Liver (tissue), 9 donors: Measurements from ENCODE around the gene FOXRED2. TPM values are rescaled to one million over a fixed set of nuclear protein-coding genes. Genes with fewer than 3 reads are reported as not detected.
A peak's percentile ranks its signal among the peaks of the same experiment; 100 is the strongest.

ENCODE experiments used
- DNase-seq: peaks from one replicate; pipeline ENCODE4 v3.0.0-alpha.2; 2017; ENCODE audit warnings: low spot score
- H3K27ac ChIP-seq, 2 donors: one replicate each; pipeline ENCODE4 v1.7.0; 2013; ENCODE audit warnings: inconsistent platforms in 2 of 2, low read length in 2 of 2, control low read depth in 1 of 2, low read depth in 1 of 2, mild to moderate bottlenecking in 1 of 2
- H3K27me3 ChIP-seq, 4 donors: one replicate each; pipeline versions ENCODE4 v1.6.1 to v1.7.0; 2013; ENCODE audit warnings: low read length in 3 of 4, inconsistent platforms in 1 of 4, mild to moderate bottlenecking in 1 of 4, moderate library complexity in 1 of 4; ENCODE audit not compliant: control insufficient read depth in 4 of 4, insufficient read depth in 4 of 4
- H3K36me3 ChIP-seq, 4 donors: one replicate each; pipeline versions ENCODE4 v1.6.1 to v1.7.0; 2013; ENCODE audit warnings: low read length in 3 of 4, mild to moderate bottlenecking in 3 of 4, low read depth in 1 of 4, moderate library complexity in 1 of 4; ENCODE audit not compliant: control insufficient read depth in 4 of 4, insufficient read depth in 3 of 4
- H3K4me1 ChIP-seq, 4 donors: one replicate each; pipeline versions ENCODE4 v1.6.1 to v1.7.0; 2013; ENCODE audit warnings: low read length in 3 of 4, mild to moderate bottlenecking in 3 of 4, moderate library complexity in 1 of 4; ENCODE audit not compliant: control insufficient read depth in 4 of 4, insufficient read depth in 4 of 4
- H3K4me3 ChIP-seq, 3 donors: one replicate each; pipeline versions ENCODE4 v1.6.1 to v1.7.0; 2013; ENCODE audit warnings: low read length in 3 of 3, control low read depth in 1 of 3, low read depth in 1 of 3, mild to moderate bottlenecking in 1 of 3
- H3K9ac ChIP-seq, 2 donors: one replicate each; pipeline ENCODE4 v1.7.0; 2013; ENCODE audit warnings: low read length in 2 of 2, mild to moderate bottlenecking in 2 of 2, moderate library complexity in 2 of 2, control low read depth in 1 of 2, low read depth in 1 of 2
- H3K9me3 ChIP-seq, 4 donors: one replicate each; pipeline versions ENCODE4 v1.6.1 to v1.7.0; 2013; ENCODE audit warnings: low read length in 3 of 4; ENCODE audit not compliant: control insufficient read depth in 4 of 4
- FOXA2 ChIP-seq: IDR thresholded peaks from 2 replicates; pipeline ENCODE4 v1.6.1; 2016; ENCODE audit warnings: antibody characterized with exemption
- GABPA ChIP-seq, 2 donors: IDR thresholded peaks in 1 of 2; conservative IDR thresholded peaks in 1 of 2; 2 replicates each; pipeline ENCODE4 v1.6.1; 2016; ENCODE audit warnings: antibody characterized with exemption in 2 of 2, mild to moderate bottlenecking in 1 of 2, moderate library complexity in 1 of 2
- HNF4A ChIP-seq, 2 donors: conservative IDR thresholded peaks; 2 replicates each; pipeline ENCODE4 v1.6.1; 2016; ENCODE audit warnings: antibody characterized with exemption in 2 of 2, mild to moderate bottlenecking in 2 of 2
- JUND ChIP-seq, 2 donors: IDR thresholded peaks; 2 replicates each; pipeline ENCODE4 v1.6.1; 2016; ENCODE audit warnings: antibody characterized with exemption in 2 of 2
- NR2F2 ChIP-seq: IDR thresholded peaks from 2 replicates; pipeline ENCODE4 v1.6.1; 2016; ENCODE audit warnings: antibody characterized with exemption
- RAD21 ChIP-seq, 2 donors: IDR thresholded peaks; 2 replicates each; pipeline ENCODE4 v1.6.1; 2016; ENCODE audit warnings: antibody characterized with exemption in 2 of 2, mild to moderate bottlenecking in 2 of 2
- REST ChIP-seq: IDR thresholded peaks from 2 replicates; pipeline ENCODE4 v1.6.1; 2016; ENCODE audit warnings: antibody characterized with exemption, mild to moderate bottlenecking
- RXRA ChIP-seq, 2 donors: IDR thresholded peaks; 2 replicates each; pipeline ENCODE4 v1.6.1; 2017 to 2018; ENCODE audit warnings: antibody characterized with exemption in 2 of 2, mild to moderate bottlenecking in 1 of 2
- SP1 ChIP-seq: IDR thresholded peaks from 2 replicates; pipeline ENCODE4 v1.6.1; 2018; ENCODE audit warnings: antibody characterized with exemption, mild to moderate bottlenecking
- ZBTB33 ChIP-seq: IDR thresholded peaks from 2 replicates; pipeline ENCODE4 v1.6.1; 2016; ENCODE audit warnings: antibody characterized with exemption
- WGBS: extraction: QIAGEN DNeasy Blood & Tissue Kit; methylation state at CpG from one replicate; pipeline ENCODE4 v1.1.7; 2013; 5-methylcytosine and 5-hydroxymethylcytosine counted together
- polyA plus RNA-seq, 2 donors: library from polyadenylated mRNA; stranded (reverse) in 1 of 2; unstranded in 1 of 2; fragments of 200-250 nt in 1 of 2; fragments of >200 nt in 1 of 2; fragmentation: Nextera tagmentation in 1 of 2; extraction: Ambion mirVana in 1 of 2; gene quantifications; one replicate each; pipeline versions ENCODE4 v1.2.1 to v1.2.3, GENCODE V29; 2013 to 2015
- total RNA-seq, 2 donors: library from RNA; depleted of rRNA; stranded (reverse); fragments of >200 nt; gene quantifications; one replicate each; pipeline ENCODE4 v1.2.3, GENCODE V29; 2014
- TF ChIP-seq, protein P1 (sequence below): IDR thresholded peaks from 2 replicates; pipeline ENCODE4 v1.6.1; 2016; ENCODE audit warnings: antibody characterized with exemption
- TF ChIP-seq, protein P2 (sequence below): IDR thresholded peaks from 2 replicates; pipeline ENCODE4 v1.6.1; 2016; ENCODE audit warnings: antibody characterized with exemption
- donor health status: healthy.
- donor health status: healthy.
- donor health status: healthy.
- donor health status: healthy.
- donor health status: healthy.

The FOXRED2 gene
- total and polyA plus RNA-seq, 4 donors: 5.1 to 15.0 (median 7.3) TPM

DNA sequence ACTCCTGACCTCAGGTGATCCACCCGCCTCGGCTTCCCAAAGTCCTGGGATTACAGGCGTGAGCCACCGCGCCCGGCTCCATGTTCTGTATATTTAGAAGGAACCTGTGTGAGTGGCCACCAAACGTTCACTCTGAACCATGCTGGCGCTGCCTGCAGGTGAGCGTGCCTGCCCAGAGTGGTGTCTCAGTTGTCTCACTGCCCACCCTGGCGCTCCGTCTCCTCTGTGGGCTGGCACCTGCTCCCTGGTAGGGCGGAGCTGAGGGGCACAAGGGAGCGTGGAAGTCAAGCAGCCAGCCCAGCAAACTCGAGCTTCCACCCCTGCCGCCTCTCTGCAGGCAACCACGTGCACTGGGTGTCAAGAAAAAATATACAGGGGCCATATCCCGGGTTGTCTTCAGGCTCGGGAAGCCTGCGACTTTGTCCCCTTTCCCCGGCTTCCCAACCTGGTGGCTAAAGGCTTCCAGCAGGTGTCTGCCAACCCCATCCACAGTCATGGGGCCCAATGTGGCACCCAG lies 42.1 kb downstream of the FOXRED2 start:
- WGBS: 80% methylated on average over 20 of the region's 20 CpGs
- Histone ChIP-seq H3K4me1 (peaks cover 0 to 2% (median 1%) of the 10 kb centered on the region in 4 donors), H3K36me3 (peaks cover 0 to 4% (median 0%) of the 10 kb centered on the region in 4 donors), H3K27ac (peak overlapping the region; percentile 73 to 80), H3K27me3 (no peaks in the 10 kb centered on the region), H3K4me3 (no peak overlapping the region), H3K9me3 (no peaks in the 10 kb centered on the region), H3K9ac (no peak overlapping the region)
- DNase-seq: no peak
- TF ChIP-seq RAD21 (IDR thresholded peaks at IDR 0.05) (no peak), REST (no peak), SP1 (no peak), GABPA (IDR thresholded peaks at IDR 0.05 in 1 of 2, conservative IDR thresholded peaks at IDR 0.05 in 1 of 2) (no peak), FOXA2 (no peak), NR2F2 (no peak), ZBTB33 (no peak), RXRA (IDR thresholded peaks at IDR 0.05) (no peak), HNF4A (conservative IDR thresholded peaks at IDR 0.05) (no peak), JUND (IDR thresholded peaks at IDR 0.05) (no peak)
- TF ChIP-seq, protein P1, sequence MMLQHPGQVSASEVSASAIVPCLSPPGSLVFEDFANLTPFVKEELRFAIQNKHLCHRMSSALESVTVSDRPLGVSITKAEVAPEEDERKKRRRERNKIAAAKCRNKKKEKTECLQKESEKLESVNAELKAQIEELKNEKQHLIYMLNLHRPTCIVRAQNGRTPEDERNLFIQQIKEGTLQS: no peak
- TF ChIP-seq, protein P2, sequence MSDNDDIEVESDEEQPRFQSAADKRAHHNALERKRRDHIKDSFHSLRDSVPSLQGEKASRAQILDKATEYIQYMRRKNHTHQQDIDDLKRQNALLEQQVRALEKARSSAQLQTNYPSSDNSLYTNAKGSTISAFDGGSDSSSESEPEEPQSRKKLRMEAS: no peak

GRCh38 chr22:36463783-36464184 lies 43.1 kb downstream of the FOXRED2 start:
- H3K36me3 ChIP-seq: peaks cover 0 to 4% (median 0%) of the 10 kb centered on the region in 4 donors
- no peak overlapping the region for H3K9ac ChIP-seq
- DNase-seq: no peak
- no peaks in the 10 kb centered on the region for H3K27me3 ChIP-seq
- WGBS: 76% methylated on average over 17 of the region's 17 CpGs
- no peak overlapping the region for H3K4me3 ChIP-seq
- H3K27ac ChIP-seq: peak overlapping the region in 1 of 2 donors; percentile 22
- peaks cover 0 to 2% (median 1%) of the 10 kb centered on the region in 4 donors for H3K4me1 ChIP-seq
- peak; percentile 27 for TF ChIP-seq SP1
- no peak for TF ChIP-seq RXRA (IDR thresholded peaks at IDR 0.05)
- peak; percentile 97 for TF ChIP-seq NR2F2
- TF ChIP-seq, protein P2: no peak
- no peaks in the 10 kb centered on the region for H3K9me3 ChIP-seq
